ENCODE results near the gene DRAXIN. TPM values are rescaled to one million over a fixed set of nuclear protein-coding genes. Genes with fewer than 3 reads are reported as not detected.

Gene DRAXIN
- total RNA-seq, 1 experiment from 2014 or later = 20.5 TPM

GRCh38 chr1:11646317-11646716, 45.2 kb upstream of the DRAXIN start:
- TF ChIP-seq CTCF (conservative IDR thresholded peaks at IDR 0.05) = no peak
- H3K27ac ChIP-seq (ENCODE audit: insufficient read length, low read depth, low read length) = no peak overlapping the region
- WGBS (ENCODE audit: extremely low coverage, insufficient read length, low lambda C conversion rate) = no CpG with 5 or more reads among the region's 9 CpGs

More at GRCh38 chr1:11646317-11646716, 45.2 kb upstream of the DRAXIN start:
- no peaks in the 10 kb centered on the region for H3K27me3 ChIP-seq (ENCODE audit: insufficient read depth, low read length)
- no peaks in the 10 kb centered on the region for H3K79me1 ChIP-seq (ENCODE audit: insufficient read depth, low read depth, low read length, poor library complexity, severe bottlenecking)
- no peak overlapping the region for H2AFZ ChIP-seq (ENCODE audit: low read length)
- H3K23ac ChIP-seq (ENCODE audit: insufficient read length, low read depth, low read length) = no peak overlapping the region
- no peak overlapping the region for H3K4me2 ChIP-seq (ENCODE audit: insufficient read depth, insufficient read length, low read length)
- H3K56ac ChIP-seq (ENCODE audit: insufficient read length, low read depth, low read length) = no peak overlapping the region
- no peaks in the 10 kb centered on the region for H3K4me1 ChIP-seq (ENCODE audit: insufficient read depth, low read length)
- no peak overlapping the region for H2BK120ac ChIP-seq (ENCODE audit: low read depth, low read length, poor library complexity, severe bottlenecking)
- no peak overlapping the region for H3K4ac ChIP-seq (ENCODE audit: low read depth, low read length)
- no peaks in the 10 kb centered on the region for H3K9me3 ChIP-seq (ENCODE audit: control insufficient read depth, low read depth, low read length)
- no peak overlapping the region for H3K18ac ChIP-seq (ENCODE audit: insufficient read length, low read depth, low read length)
- H4K20me1 ChIP-seq (ENCODE audit: control insufficient read depth, insufficient read depth, insufficient read length) = no peaks in the 10 kb centered on the region
- DNase-seq = no peak
- H3K9ac ChIP-seq (ENCODE audit: extremely low read depth, insufficient read length, low read length) = no peak overlapping the region
- Mint-ChIP-seq H3K36me3 (ENCODE audit: insufficient read depth in 1 of 3, low read depth in 3 of 3) (no peaks in the 10 kb centered on the region; a peak in 1 of 7 replicates), H3K9me3 (no peaks in the 10 kb centered on the region; a peak in 1 of 5 replicates), H3K27me3 (ENCODE audit: low read depth) (peaks cover 26% of the 10 kb centered on the region), H3K4me1 (peaks cover 11 to 17% of the 10 kb centered on the region in 2 experiments), H3K4me3 (peak overlapping the region in 1 of 2 experiments; percentile 35; a peak in 2 of 5 replicates), H3K27ac (peak overlapping the region in 1 of 3 experiments; percentile 79; a peak in 1 of 7 replicates)
- no peak overlapping the region for H2BK20ac ChIP-seq (ENCODE audit: low read depth, low read length, poor library complexity, severe bottlenecking)
- no peak overlapping the region for H2BK15ac ChIP-seq (ENCODE audit: low read depth, low read length)
- no peak overlapping the region for H3T11ph ChIP-seq (ENCODE audit: low read length)
- H2BK12ac ChIP-seq (ENCODE audit: insufficient read length, low read depth, low read length) = no peak overlapping the region
- no peaks in the 10 kb centered on the region for H3K23me2 ChIP-seq (ENCODE audit: insufficient read length, low read depth, low read length, poor library complexity, severe bottlenecking)
- no peak overlapping the region for H4K5ac ChIP-seq (ENCODE audit: insufficient read length, low read depth, low read length)
- no peaks in the 10 kb centered on the region for H3K79me2 ChIP-seq (ENCODE audit: insufficient read depth, low read length)
- H4K8ac ChIP-seq (replicated peaks; ENCODE audit: insufficient read length, low read depth, low read length) = no peak overlapping the region
- no peak overlapping the region for H2BK5ac ChIP-seq (ENCODE audit: insufficient read length, low read length)
- no peak overlapping the region for H4K91ac ChIP-seq (ENCODE audit: insufficient read length, low read depth, low read length)
- H3K14ac ChIP-seq (ENCODE audit: insufficient read depth, low read length) = no peak overlapping the region
- H2AK5ac ChIP-seq (ENCODE audit: insufficient read length, low read length) = no peak overlapping the region

All from H9 (cell line).